MM.1S (cell line): ENCODE measurements around the gene PSIP1.

ENCODE experiments used
- EZH2 ChIP-seq: fragments of 300-600 bp; sonication (generic); optimal IDR thresholded peaks from 2 replicates; pipeline ENCODE3; 2017; ENCODE audit warnings: low read depth, mild to moderate bottlenecking, antibody characterized with exemption, low read length, mixed read lengths
- EZH2phosphoT487 ChIP-seq: fragments of 300-600 bp; sonication (generic); IDR thresholded peaks from 2 replicates; pipeline ENCODE4 v1.6.1; 2018; ENCODE audit warnings: antibody characterized with exemption, low read length
- TF ChIP-seq, protein P1 (sequence below): fragments of 300-600 bp; sonication (generic); IDR thresholded peaks from 2 replicates; pipeline ENCODE4 v1.5.1; 2016; ENCODE audit warnings: antibody characterized with exemption, low read length, mixed read lengths

DNA sequence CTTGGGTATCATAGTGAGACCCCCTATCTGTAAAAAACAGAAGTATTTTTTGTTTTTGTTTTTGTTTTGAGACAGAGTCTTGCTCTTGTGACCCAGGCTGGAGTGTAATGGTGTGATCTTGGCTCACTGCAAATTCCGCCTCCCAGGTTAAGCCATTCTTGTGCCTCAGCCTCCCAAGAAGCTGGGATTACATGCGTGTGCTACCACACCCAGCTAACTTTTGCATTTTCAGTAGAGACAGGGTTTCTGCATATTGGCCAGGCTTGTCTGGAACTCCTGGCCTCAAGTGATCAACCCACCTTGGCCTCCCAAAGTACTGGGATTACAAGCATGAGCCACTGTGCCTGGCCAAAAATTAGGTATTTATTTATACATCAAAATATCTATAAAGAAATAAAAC is 31.9 kb upstream of the PSIP1 start:
- TF ChIP-seq EZH2 = no peak
- TF ChIP-seq EZH2phosphoT487 = no peak
- TF ChIP-seq, protein P1, sequence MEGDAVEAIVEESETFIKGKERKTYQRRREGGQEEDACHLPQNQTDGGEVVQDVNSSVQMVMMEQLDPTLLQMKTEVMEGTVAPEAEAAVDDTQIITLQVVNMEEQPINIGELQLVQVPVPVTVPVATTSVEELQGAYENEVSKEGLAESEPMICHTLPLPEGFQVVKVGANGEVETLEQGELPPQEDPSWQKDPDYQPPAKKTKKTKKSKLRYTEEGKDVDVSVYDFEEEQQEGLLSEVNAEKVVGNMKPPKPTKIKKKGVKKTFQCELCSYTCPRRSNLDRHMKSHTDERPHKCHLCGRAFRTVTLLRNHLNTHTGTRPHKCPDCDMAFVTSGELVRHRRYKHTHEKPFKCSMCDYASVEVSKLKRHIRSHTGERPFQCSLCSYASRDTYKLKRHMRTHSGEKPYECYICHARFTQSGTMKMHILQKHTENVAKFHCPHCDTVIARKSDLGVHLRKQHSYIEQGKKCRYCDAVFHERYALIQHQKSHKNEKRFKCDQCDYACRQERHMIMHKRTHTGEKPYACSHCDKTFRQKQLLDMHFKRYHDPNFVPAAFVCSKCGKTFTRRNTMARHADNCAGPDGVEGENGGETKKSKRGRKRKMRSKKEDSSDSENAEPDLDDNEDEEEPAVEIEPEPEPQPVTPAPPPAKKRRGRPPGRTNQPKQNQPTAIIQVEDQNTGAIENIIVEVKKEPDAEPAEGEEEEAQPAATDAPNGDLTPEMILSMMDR = no peak
